Loucy (cell line): ENCODE results near the gene NTPCR.

Experiments
- H2AFZ ChIP-seq: fragments of 200-600 bp; sonication (generic); 2 replicates; pipeline ENCODE4 v1.6.0; 2016; ENCODE audit warnings: antibody characterized with exemption, mild to moderate bottlenecking, low read length, moderate library complexity
- H3F3A ChIP-seq: fragments of 200-600 bp; 2 replicates; pipeline ENCODE4 v1.6.0; 2016; ENCODE audit warnings: antibody characterized with exemption, low read depth, mild to moderate bottlenecking
- H3K27me3 ChIP-seq: fragments of 200-600 bp; sonication (generic); 2 replicates; pipeline ENCODE4 v1.6.1; 2014; ENCODE audit warnings: low read length, mild to moderate bottlenecking; ENCODE audit not compliant: insufficient read depth, poor library complexity, severe bottlenecking
- H3K36me3 ChIP-seq: fragments of 200-600 bp; sonication (generic); 2 replicates; pipeline ENCODE4 v1.6.1; 2016; ENCODE audit warnings: low read length; ENCODE audit not compliant: insufficient read depth
- H3K4me1 ChIP-seq: fragments of 200-600 bp; sonication (generic); 2 replicates; pipeline ENCODE4 v1.5.1; 2014; ENCODE audit warnings: low read length, mild to moderate bottlenecking; ENCODE audit not compliant: insufficient read depth, poor library complexity, severe bottlenecking
- H3K4me2 ChIP-seq: fragments of 200-600 bp; sonication (generic); 2 replicates; pipeline ENCODE4 v1.6.0; 2014; ENCODE audit warnings: antibody characterized with exemption, low read length, low read depth, mild to moderate bottlenecking; ENCODE audit not compliant: poor library complexity, severe bottlenecking
- H3K4me3 ChIP-seq: fragments of 200-600 bp; sonication (generic); 2 replicates; pipeline ENCODE4 v1.5.1; 2014; ENCODE audit warnings: low read length, mild to moderate bottlenecking, mixed read lengths; ENCODE audit not compliant: poor library complexity, severe bottlenecking
- H3K79me2 ChIP-seq: fragments of 200-600 bp; sonication (generic); 2 replicates; pipeline ENCODE4 v1.6.1; 2014; ENCODE audit warnings: low read length; ENCODE audit not compliant: insufficient read depth
- H3K9ac ChIP-seq: fragments of 200-600 bp; sonication (generic); 2 replicates; pipeline ENCODE4 v1.6.0; 2014; ENCODE audit warnings: mild to moderate bottlenecking, low read depth, low read length, moderate library complexity; ENCODE audit not compliant: poor library complexity, severe bottlenecking
- H3K9me2 ChIP-seq: fragments of 200-600 bp; sonication (generic); replicated peaks from 2 replicates; pipeline ENCODE4 v1.6.1; 2016; ENCODE audit warnings: low read depth, low read length, mixed read lengths
- H3K9me3 ChIP-seq: fragments of 200-600 bp; sonication (generic); 2 replicates; pipeline ENCODE4 v1.6.1; 2014; ENCODE audit warnings: mild to moderate bottlenecking, antibody characterized with exemption, low read length, low read depth; ENCODE audit not compliant: insufficient read depth
- H4K20me1 ChIP-seq: fragments of 200-600 bp; sonication (generic); 2 replicates; pipeline ENCODE4 v1.6.0; 2014; ENCODE audit warnings: antibody characterized with exemption, low read length, mild to moderate bottlenecking; ENCODE audit not compliant: insufficient read depth, poor library complexity, severe bottlenecking
- CTCF ChIP-seq: fragments of 200-600 bp; sonication (generic); conservative IDR thresholded peaks from 2 replicates; pipeline ENCODE4 v1.5.1; 2014; ENCODE audit warnings: mild to moderate bottlenecking, antibody characterized with exemption, low read length
- EZH2phosphoT487 ChIP-seq: fragments of 200-600 bp; IDR thresholded peaks from 2 replicates; pipeline ENCODE4 v1.6.1; 2018; ENCODE audit warnings: antibody characterized with exemption, mild to moderate bottlenecking, moderate library complexity, borderline replicate concordance

Gene NTPCR, protein sequence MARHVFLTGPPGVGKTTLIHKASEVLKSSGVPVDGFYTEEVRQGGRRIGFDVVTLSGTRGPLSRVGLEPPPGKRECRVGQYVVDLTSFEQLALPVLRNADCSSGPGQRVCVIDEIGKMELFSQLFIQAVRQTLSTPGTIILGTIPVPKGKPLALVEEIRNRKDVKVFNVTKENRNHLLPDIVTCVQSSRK

DNA sequence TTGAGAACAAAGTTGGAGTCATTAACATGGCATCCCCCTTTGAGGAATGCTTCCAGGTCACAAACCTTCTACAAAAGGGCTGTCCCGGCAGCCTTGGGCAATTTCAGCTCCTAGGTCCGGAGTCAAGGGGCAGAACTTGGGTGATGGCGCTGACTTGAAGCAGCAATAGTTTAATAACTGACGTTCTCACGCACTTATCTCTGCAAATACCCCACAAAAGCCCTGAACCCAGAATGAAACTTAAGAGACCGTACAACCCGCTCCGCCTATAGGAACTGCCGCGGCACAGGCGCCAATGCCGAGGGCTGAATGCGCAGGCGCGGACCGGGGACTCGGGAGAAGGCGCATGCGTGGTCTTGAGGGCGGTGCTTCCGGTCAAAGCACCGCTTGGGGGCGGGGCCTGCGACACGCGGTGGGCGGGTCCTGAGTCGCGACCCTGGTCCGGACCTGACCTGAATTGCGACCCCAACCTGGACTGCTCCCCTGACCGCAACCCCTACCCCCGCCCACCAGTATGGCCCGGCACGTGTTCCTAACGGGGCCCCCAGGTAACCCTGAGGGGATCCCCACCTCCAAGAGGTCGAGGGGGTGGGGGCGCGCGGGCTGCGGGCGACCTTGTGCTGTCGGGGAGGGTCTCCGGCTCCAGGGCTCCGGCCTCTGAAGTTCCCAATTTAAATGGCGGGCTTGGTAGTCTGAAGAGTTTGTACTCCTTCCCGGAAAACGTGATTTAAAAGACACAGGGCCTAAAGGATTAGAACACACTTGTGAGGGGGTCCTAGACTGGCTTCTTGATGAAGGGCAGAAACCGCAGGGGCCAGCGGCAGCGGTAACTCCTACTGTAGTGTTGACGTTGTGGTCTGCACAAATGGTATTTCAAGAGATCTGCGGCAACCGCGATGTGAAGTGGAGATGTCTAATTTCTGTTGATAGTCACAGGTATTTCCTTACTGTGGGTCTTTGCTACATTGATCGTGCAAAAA lies at the start of gene NTPCR:
Gene NTPCR (plus strand): TSS at position 415 of the 980 bp plus-strand sequence. CDS start 100 bp downstream, at position 515.
- TF ChIP-seq CTCF (no peak), EZH2phosphoT487 (no peak)
- H3K9me2 ChIP-seq: no peaks in the 10 kb centered on the region
- peaks cover 3% of the 10 kb centered on the region for H4K20me1 ChIP-seq
- H3K27me3 ChIP-seq: no peaks in the 10 kb centered on the region
- H3K36me3 ChIP-seq: no peaks in the 10 kb centered on the region
- peaks cover 51% of the 10 kb centered on the region for H3K79me2 ChIP-seq
- peak within 1 kb of the TSS; percentile 78 for H3K4me3 ChIP-seq
- H3K4me2 ChIP-seq: peak within 1 kb of the TSS; percentile 93
- no peaks in the 10 kb centered on the region for H3F3A ChIP-seq
- H3K9ac ChIP-seq: peak within 1 kb of the TSS; percentile 90
- H3K4me1 ChIP-seq: peaks cover 44% of the 10 kb centered on the region
- no peaks in the 10 kb centered on the region for H3K9me3 ChIP-seq
- H2AFZ ChIP-seq: peak within 1 kb of the TSS; percentile 80

DNA sequence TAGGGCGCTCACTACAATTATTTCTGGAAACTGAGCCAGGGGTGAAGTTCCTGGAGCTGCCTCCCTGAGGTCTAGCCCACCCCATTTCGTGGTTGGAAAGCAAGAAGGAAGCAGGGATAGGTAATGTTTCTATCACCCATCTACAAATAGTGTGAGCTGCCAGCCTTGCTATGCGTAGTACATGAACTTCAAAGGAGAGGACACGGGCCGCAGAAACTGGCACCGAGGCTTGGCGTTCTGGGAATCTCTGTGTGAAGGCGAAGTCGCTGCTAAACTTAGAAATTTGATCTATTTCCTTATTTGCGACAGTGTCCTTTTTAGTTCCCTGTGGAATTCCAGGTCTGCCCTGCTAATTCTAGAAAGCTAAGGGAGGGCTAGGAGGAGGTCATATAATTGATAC lies 49.6 kb upstream of the NTPCR start:
- peaks cover 42% of the 10 kb centered on the region for H3K4me1 ChIP-seq
- H3F3A ChIP-seq: no peaks in the 10 kb centered on the region
- H3K79me2 ChIP-seq: no peaks in the 10 kb centered on the region
- no peaks in the 10 kb centered on the region for H3K9me2 ChIP-seq
- TF ChIP-seq CTCF (no peak), EZH2phosphoT487 (no peak)
- no peak overlapping the region for H3K4me2 ChIP-seq
- H3K36me3 ChIP-seq: no peaks in the 10 kb centered on the region
- no peaks in the 10 kb centered on the region for H3K27me3 ChIP-seq
- no peaks in the 10 kb centered on the region; the same call in 1 of the 2 replicates for H3K9me3 ChIP-seq
- 0 out of 2 replicates have a peak overlapping the region, but pooled peaks have one; percentile 18 for H2AFZ ChIP-seq
- H3K4me3 ChIP-seq: no peak overlapping the region
- H4K20me1 ChIP-seq: no peaks in the 10 kb centered on the region
- H3K9ac ChIP-seq: peak overlapping the region; percentile 14

DNA sequence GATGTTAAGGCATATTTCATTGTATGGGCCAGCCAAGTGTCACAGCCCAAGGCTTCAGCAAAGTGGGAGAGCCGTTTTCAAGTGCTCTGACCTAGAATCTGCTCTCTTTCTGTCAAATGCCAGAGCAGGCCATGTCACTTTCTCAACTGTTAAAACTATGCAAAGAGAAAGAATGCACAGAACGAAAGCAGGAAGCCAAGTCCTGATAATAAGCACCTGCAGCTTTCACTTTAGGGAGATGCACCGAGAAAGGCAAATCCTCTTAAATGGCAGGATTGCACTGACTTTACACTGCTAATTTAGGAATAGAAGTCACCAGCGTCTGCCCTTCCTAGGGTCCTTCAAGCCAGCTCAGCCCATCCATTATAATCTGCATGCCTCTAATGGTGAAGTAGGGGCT lies 49.2 kb upstream of the NTPCR start:
- H3K36me3 ChIP-seq: no peaks in the 10 kb centered on the region
- peak overlapping the region; percentile 18; the same call in 1 of the 2 replicates for H2AFZ ChIP-seq
- H3K9ac ChIP-seq: peak overlapping the region; percentile 14
- no peaks in the 10 kb centered on the region; the same call in 1 of the 2 replicates for H3K9me3 ChIP-seq
- H3K4me3 ChIP-seq: no peak overlapping the region
- H3F3A ChIP-seq: no peaks in the 10 kb centered on the region
- H3K4me1 ChIP-seq: peaks cover 44% of the 10 kb centered on the region
- H3K9me2 ChIP-seq: no peaks in the 10 kb centered on the region
- H3K27me3 ChIP-seq: no peaks in the 10 kb centered on the region
- no peak overlapping the region for H3K4me2 ChIP-seq
- H4K20me1 ChIP-seq: no peaks in the 10 kb centered on the region
- TF ChIP-seq EZH2phosphoT487: no peak
- no peak for TF ChIP-seq CTCF
- H3K79me2 ChIP-seq: no peaks in the 10 kb centered on the region
